T-helper 2 cell treated with Interferon-gamma antibody and Interleukin-4, amounts not matched to agents 5 μg/mL and 100 μg/mL, for 36 hours (primary cell): ENCODE measurements around the gene C9orf50.
"Not testable (repeated sequence)": the region's sequence is repeated elsewhere in the genome, so short reads cannot be mapped to it uniquely, and the experiment has no call there.

Experiments used
- DNase-seq: peaks from one replicate; pipeline ENCODE4 v3.0.0; 2021; ENCODE audit warnings: low spot score
- H3K27ac Mint-ChIP-seq: one replicate; pipeline ENCODE4 v1.8.0; 2021; ENCODE audit warnings: mild to moderate bottlenecking, mixed read lengths
- H3K27me3 Mint-ChIP-seq: one replicate; pipeline ENCODE4 v1.8.0; 2021; ENCODE audit warnings: low read depth, mixed read lengths
- H3K36me3 Mint-ChIP-seq: one replicate; pipeline ENCODE4 v1.8.0; 2021; ENCODE audit warnings: low read depth, mixed read lengths
- H3K4me1 Mint-ChIP-seq: one replicate; pipeline ENCODE4 v1.8.0; 2021; ENCODE audit warnings: low read depth, mixed read lengths
- H3K4me3 Mint-ChIP-seq: one replicate; pipeline ENCODE4 v1.8.0; 2022; ENCODE audit warnings: mild to moderate bottlenecking, moderate library complexity, mixed read lengths
- H3K9me3 Mint-ChIP-seq: one replicate; pipeline ENCODE4 v1.8.0; 2021; ENCODE audit warnings: mixed read lengths

Gene C9orf50

GRCh38 chr9:129641750-129642585 is 21.1 kb upstream of the C9orf50 start, which contains the start of gene ASB6:
TSS of gene ASB6 (minus strand) at chr9:129642151. CDS start at chr9:129641999, 152 bp downstream.
- H3K27me3 Mint-ChIP-seq: no peaks in the 10 kb centered on the region
- peaks cover 9% of the 10 kb centered on the region for H3K4me1 Mint-ChIP-seq
- H3K27ac Mint-ChIP-seq: peak within 1 kb of the TSS; percentile 84
- H3K36me3 Mint-ChIP-seq: peaks cover 12% of the 10 kb centered on the region
- peak; percentile 99 for DNase-seq
- no peaks in the 10 kb centered on the region for H3K9me3 Mint-ChIP-seq
- peak within 1 kb of the TSS; percentile 87 for H3K4me3 Mint-ChIP-seq

DNA sequence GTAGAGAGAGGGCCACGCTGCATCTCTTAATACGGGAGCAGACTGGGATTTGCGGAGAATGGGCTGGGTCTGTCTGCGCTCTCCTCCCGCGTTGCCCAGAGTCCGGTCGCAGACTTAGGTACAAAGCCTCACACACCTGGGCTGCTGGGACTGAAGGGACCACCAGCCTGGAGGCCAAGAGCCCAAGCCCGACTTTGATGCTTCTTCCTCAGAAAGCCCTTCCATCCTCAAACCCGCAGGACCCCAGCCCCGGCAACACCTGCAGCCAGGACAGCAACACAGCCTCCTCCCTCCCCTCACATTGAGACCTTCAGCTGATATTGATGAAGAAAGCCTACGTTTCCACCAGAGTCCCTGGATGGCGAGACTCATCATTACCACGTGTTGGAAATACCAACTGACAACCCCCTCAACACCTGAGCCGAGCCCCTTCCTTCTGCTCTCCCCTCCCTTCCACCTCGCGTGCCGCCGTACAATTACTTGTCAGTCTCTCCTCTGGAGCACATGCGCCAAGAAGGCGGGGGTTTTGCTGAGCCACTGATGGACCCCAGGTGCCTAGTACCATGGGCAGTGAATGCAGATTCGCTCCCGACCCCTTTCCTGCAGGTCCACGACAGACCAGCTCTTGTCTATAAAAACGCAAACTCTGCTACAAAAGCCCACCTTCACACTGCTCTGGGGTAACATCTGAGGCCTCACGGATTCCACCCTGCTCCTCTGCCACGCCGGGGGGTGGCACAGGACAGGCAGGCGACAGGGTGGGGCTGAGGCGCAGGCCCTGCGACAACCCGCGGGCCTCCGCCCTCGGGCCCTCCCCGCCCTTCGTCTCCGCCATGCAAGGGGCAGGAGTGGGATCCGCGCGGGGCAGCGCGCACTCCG is 20.2 kb upstream of the C9orf50 start:
- H3K4me3 Mint-ChIP-seq: peak overlapping the region; percentile 87
- DNase-seq: no peak
- no peaks in the 10 kb centered on the region for H3K9me3 Mint-ChIP-seq
- no peaks in the 10 kb centered on the region for H3K27me3 Mint-ChIP-seq
- H3K36me3 Mint-ChIP-seq: peaks cover 12% of the 10 kb centered on the region
- H3K27ac Mint-ChIP-seq: peak overlapping the region; percentile 74
- H3K4me1 Mint-ChIP-seq: peaks cover 9% of the 10 kb centered on the region

DNA sequence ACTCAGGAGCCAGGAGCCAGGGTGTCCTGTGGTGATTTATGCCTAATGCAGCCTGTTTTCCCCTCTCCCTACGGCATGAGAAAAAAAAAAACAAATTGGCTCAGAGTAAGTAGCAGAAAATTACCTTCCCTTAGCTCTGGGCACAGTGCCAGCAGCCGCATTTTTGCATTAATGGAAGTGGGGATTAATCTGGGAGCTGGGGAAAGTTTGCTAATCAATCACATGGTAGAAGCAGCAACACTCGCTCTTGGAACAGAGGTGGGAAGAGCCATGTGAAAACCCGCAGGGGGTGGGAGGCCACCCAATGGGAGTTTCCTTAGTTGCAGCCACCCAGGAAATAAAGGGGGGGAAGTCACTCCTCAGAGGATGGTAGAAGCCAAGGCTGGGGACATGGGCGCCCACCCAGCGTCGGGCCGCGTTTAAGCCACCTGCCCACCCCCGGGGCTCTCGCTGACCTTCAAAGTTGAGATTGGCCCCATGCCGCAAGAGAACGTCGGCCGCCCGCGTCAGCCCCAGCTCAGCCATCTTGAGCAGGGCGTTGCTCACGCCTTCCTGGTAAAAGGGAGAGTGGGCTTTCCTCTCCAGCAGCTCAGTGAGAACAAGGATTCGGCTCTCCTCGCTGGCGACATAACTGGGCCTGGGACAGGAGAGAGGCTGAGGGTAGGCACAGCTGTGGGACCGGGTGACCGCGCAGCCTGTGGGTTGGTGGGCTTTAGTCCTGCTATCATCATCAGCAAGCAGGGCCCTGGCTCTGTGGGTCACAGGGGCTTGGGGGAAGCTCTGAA is 19.4 kb upstream of the C9orf50 start:
- no peak overlapping the region for H3K27ac Mint-ChIP-seq

DNA sequence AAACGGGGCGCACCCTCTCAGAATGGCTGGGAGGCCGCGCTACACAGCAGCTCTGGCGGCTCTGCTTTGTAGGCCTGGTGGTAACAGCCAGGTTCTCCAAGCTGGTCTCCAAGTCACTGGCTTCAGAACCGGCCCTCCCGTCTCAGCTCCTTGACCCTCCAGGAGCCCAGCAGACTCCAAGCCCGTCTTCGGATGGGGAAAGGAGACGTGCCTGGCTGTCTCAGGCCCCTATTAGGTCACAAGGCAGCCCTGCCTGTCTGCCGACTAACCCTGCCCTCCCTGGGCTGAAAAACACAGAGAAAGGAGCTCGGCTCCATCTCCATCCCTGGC is 18.8 kb upstream of the C9orf50 start:
- Mint-ChIP-seq H3K4me3 (peak overlapping the region; percentile 87), H3K27ac (no peak overlapping the region), H3K27me3 (no peaks in the 10 kb centered on the region), H3K36me3 (peaks cover 21% of the 10 kb centered on the region), H3K9me3 (no peaks in the 10 kb centered on the region), H3K4me1 (peaks cover 9% of the 10 kb centered on the region)
- DNase-seq: no peak

More for the DNA sequence above, 19.4 kb upstream of the C9orf50 start:
- no peaks in the 10 kb centered on the region for H3K27me3 Mint-ChIP-seq
- peak overlapping the region; percentile 87 for H3K4me3 Mint-ChIP-seq
- DNase-seq: no peak
- peaks cover 18% of the 10 kb centered on the region for H3K36me3 Mint-ChIP-seq
- H3K9me3 Mint-ChIP-seq: no peaks in the 10 kb centered on the region
- H3K4me1 Mint-ChIP-seq: peaks cover 9% of the 10 kb centered on the region

- peaks cover 9% of the 10 kb centered on the region for H3K4me1 Mint-ChIP-seq
- no peaks in the 10 kb centered on the region for H3K9me3 Mint-ChIP-seq
- no peaks in the 10 kb centered on the region for H3K27me3 Mint-ChIP-seq
- no peak overlapping the region for H3K27ac Mint-ChIP-seq
- no peak overlapping the region for H3K4me3 Mint-ChIP-seq
- H3K36me3 Mint-ChIP-seq: peaks cover 21% of the 10 kb centered on the region
- DNase-seq: no peak
These were observed 18.2 kb upstream of the C9orf50 start for GRCh38 chr9:129639034-129639630.

- peaks cover 26% of the 10 kb centered on the region for H3K36me3 Mint-ChIP-seq
- no peaks in the 10 kb centered on the region for H3K9me3 Mint-ChIP-seq
- H3K27me3 Mint-ChIP-seq: no peaks in the 10 kb centered on the region
- H3K4me3 Mint-ChIP-seq: no peak overlapping the region
- no peak overlapping the region for H3K27ac Mint-ChIP-seq
- DNase-seq: no peak
- H3K4me1 Mint-ChIP-seq: peaks cover 9% of the 10 kb centered on the region
These were observed 17.0 kb upstream of the C9orf50 start for GRCh38 chr9:129637673-129638439.

DNA sequence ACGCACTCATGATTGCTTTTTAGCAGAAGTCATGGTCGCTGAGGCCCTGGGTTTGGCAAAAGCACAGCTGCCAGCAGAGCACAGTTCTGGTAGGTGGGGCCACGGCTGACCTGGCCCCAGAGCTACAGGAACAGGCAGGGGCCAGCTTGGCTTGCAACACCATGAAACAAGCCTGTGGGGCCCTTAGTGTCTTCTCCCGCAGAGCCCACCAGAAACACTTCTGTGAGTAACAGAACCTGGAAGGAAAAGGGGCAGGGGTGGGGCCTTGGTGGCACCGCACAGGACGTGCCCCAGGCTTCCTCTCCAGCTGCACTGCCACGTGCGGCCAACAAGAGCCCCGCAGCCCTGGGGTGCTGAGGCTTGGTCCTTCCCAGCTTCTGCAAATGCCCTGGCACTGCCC is 16.2 kb upstream of the C9orf50 start:
- H3K36me3 Mint-ChIP-seq: peaks cover 29% of the 10 kb centered on the region
- H3K4me3 Mint-ChIP-seq: no peak overlapping the region
- H3K9me3 Mint-ChIP-seq: no peaks in the 10 kb centered on the region
- peaks cover 7% of the 10 kb centered on the region for H3K4me1 Mint-ChIP-seq
- no peak for DNase-seq
- H3K27ac Mint-ChIP-seq: no peak overlapping the region
- H3K27me3 Mint-ChIP-seq: no peaks in the 10 kb centered on the region

DNA sequence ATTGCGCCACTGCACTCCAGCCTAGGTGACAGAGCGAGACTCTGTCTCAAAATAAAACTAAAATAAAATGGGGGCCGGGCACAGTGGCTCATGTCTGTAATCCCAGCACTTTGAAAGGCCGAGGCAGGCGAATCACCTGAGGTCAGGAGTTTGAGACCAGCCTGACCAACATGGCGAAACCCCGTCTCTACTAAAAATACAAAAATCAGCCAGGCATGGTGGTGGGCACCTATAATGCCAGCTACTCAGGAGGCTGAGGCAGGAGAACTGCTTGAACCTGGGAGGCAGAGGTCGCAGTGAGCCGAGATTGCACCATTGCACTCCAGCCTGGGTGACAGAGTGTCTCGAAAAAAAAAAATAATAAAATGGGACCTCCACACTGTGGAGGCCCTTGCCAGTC is 15.4 kb upstream of the C9orf50 start:
- not testable (repeated sequence) for DNase-seq, H3K4me3 Mint-ChIP-seq, H3K27me3 Mint-ChIP-seq, H3K27ac Mint-ChIP-seq, H3K9me3 Mint-ChIP-seq
- Mint-ChIP-seq H3K36me3 (peaks cover 35% of the 10 kb centered on the region), H3K4me1 (peaks cover 10% of the 10 kb centered on the region)

- no peaks in the 10 kb centered on the region for H3K9me3 Mint-ChIP-seq
- H3K27ac Mint-ChIP-seq: no peak overlapping the region
- H3K27me3 Mint-ChIP-seq: no peaks in the 10 kb centered on the region
- no peak for DNase-seq
- H3K4me1 Mint-ChIP-seq: peaks cover 6% of the 10 kb centered on the region
- H3K4me3 Mint-ChIP-seq: no peak overlapping the region
- peaks cover 39% of the 10 kb centered on the region for H3K36me3 Mint-ChIP-seq
These were observed 14.5 kb upstream of the C9orf50 start for GRCh38 chr9:129635099-129636065.

- H3K9me3 Mint-ChIP-seq: no peaks in the 10 kb centered on the region
- peaks cover 6% of the 10 kb centered on the region for H3K4me1 Mint-ChIP-seq
- peaks cover 38% of the 10 kb centered on the region for H3K36me3 Mint-ChIP-seq
- H3K27me3 Mint-ChIP-seq: no peaks in the 10 kb centered on the region
- H3K4me3 Mint-ChIP-seq: no peak overlapping the region
- DNase-seq: no peak
- no peak overlapping the region for H3K27ac Mint-ChIP-seq
These were observed 12.9 kb upstream of the C9orf50 start for GRCh38 chr9:129633848-129634247.

DNA sequence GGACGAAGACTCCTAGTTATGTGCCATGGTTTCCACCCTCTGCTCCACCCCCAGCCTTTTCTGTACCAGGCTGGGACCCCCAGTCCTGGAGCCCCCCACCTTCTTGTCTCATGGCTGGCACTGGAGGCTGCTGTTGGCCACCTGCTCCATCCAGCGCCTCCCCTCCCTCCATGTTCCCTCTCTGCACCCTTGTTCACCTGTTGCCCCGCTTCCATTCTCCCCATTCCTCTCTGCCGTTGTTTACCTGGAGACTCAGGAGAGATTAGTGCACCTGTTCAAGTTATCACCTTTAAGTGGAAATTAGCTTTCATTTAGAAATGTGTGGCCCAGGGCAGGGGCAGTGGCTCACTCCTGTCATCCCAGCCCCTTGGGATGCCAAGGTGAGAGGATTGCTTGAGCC is 12.3 kb upstream of the C9orf50 start:
- Mint-ChIP-seq H3K27ac (no peak overlapping the region), H3K36me3 (peaks cover 39% of the 10 kb centered on the region), H3K27me3 (no peaks in the 10 kb centered on the region), H3K4me3 (no peak overlapping the region), H3K4me1 (peaks cover 6% of the 10 kb centered on the region), H3K9me3 (no peaks in the 10 kb centered on the region)
- no peak for DNase-seq

GRCh38 chr9:129632460-129632859 is 11.6 kb upstream of the C9orf50 start:
- peaks cover 11% of the 10 kb centered on the region for H3K4me1 Mint-ChIP-seq
- DNase-seq: no peak
- peaks cover 35% of the 10 kb centered on the region for H3K36me3 Mint-ChIP-seq
- no peak overlapping the region for H3K4me3 Mint-ChIP-seq
- no peak overlapping the region for H3K27ac Mint-ChIP-seq
- no peaks in the 10 kb centered on the region for H3K27me3 Mint-ChIP-seq
- no peaks in the 10 kb centered on the region for H3K9me3 Mint-ChIP-seq
